Adipocyte (in vitro differentiated cells): ENCODE data around the gene MST1R.

Experiments
- DNase-seq: peaks from one replicate; pipeline ENCODE4 v3.0.0-alpha.2; 2015; ENCODE audit warnings: low read depth
- H3K27me3 ChIP-seq: replicated peaks from 2 replicates; pipeline ENCODE4 v1.7.0; 2013; ENCODE audit warnings: mild to moderate bottlenecking, low read length, moderate library complexity; ENCODE audit not compliant: control insufficient read depth, insufficient read depth
- H3K36me3 ChIP-seq: 2 replicates; pipeline ENCODE4 v1.7.0; 2013; ENCODE audit warnings: low read length, mild to moderate bottlenecking, moderate library complexity; ENCODE audit not compliant: control insufficient read depth, insufficient read depth, severe bottlenecking
- H3K4me1 ChIP-seq: 2 replicates; pipeline ENCODE4 v1.7.0; 2013; ENCODE audit warnings: mild to moderate bottlenecking, low read length, moderate library complexity; ENCODE audit not compliant: control insufficient read depth, insufficient read depth
- H3K4me3 ChIP-seq: 2 replicates; pipeline ENCODE4 v1.7.0; 2013; ENCODE audit warnings: mild to moderate bottlenecking, low read length, moderate library complexity
- H3K9ac ChIP-seq: 2 replicates; pipeline ENCODE4 v1.7.0; 2013; ENCODE audit warnings: mild to moderate bottlenecking, low read length, moderate library complexity
- H3K9me3 ChIP-seq: 2 replicates; pipeline ENCODE4 v1.7.0; 2013; ENCODE audit warnings: mild to moderate bottlenecking, low read length, moderate library complexity; ENCODE audit not compliant: control insufficient read depth

MST1R gene

GRCh38 chr3:49896345-49896744 lies 7.3 kb downstream of the MST1R start:
- Histone ChIP-seq H3K4me3 (no peak overlapping the region), H3K9ac (no peak overlapping the region), H3K4me1 (peaks cover 9% of the 10 kb centered on the region), H3K9me3 (no peaks in the 10 kb centered on the region), H3K27me3 (peaks cover 9% of the 10 kb centered on the region), H3K36me3 (no peaks in the 10 kb centered on the region)
- DNase-seq, result no peak

GRCh38 chr3:49895791-49896190 lies 7.9 kb downstream of the MST1R start:
- H3K4me3 ChIP-seq, result no peak overlapping the region

GRCh38 chr3:49889296-49889695 lies 14.4 kb downstream of the MST1R start:
- Histone ChIP-seq H3K9ac (no peak overlapping the region), H3K27me3 (peaks cover 3% of the 10 kb centered on the region), H3K4me3 (no peak overlapping the region), H3K9me3 (no peaks in the 10 kb centered on the region), H3K36me3 (no peaks in the 10 kb centered on the region), H3K4me1 (no peaks in the 10 kb centered on the region)
- DNase-seq, result no peak

More at GRCh38 chr3:49895791-49896190, 7.9 kb downstream of the MST1R start:
- Histone ChIP-seq H3K27me3 (peaks cover 9% of the 10 kb centered on the region), H3K36me3 (no peaks in the 10 kb centered on the region), H3K9me3 (no peaks in the 10 kb centered on the region), H3K4me1 (peaks cover 4% of the 10 kb centered on the region), H3K9ac (no peak overlapping the region)
- DNase-seq, result no peak

- Histone ChIP-seq H3K9me3 (no peaks in the 10 kb centered on the region), H3K36me3 (no peaks in the 10 kb centered on the region), H3K4me3 (no peak overlapping the region), H3K9ac (no peak overlapping the region), H3K4me1 (peaks cover 5% of the 10 kb centered on the region), H3K27me3 (peaks cover 10% of the 10 kb centered on the region)
- DNase-seq, result no peak
Measured at GRCh38 chr3:49886922-49887265, 16.8 kb downstream of the MST1R start.

- H3K27me3 ChIP-seq, result peaks cover 21% of the 10 kb centered on the region
- H3K4me3 ChIP-seq, result no peak overlapping the region
- no peaks in the 10 kb centered on the region for H3K9me3 ChIP-seq
- H3K4me1 ChIP-seq, result peaks cover 6% of the 10 kb centered on the region
- DNase-seq, result no peak
- no peaks in the 10 kb centered on the region for H3K36me3 ChIP-seq
- no peak overlapping the region for H3K9ac ChIP-seq
Measured at GRCh38 chr3:49883998-49884397, 19.7 kb downstream of the MST1R start.

- no peaks in the 10 kb centered on the region for H3K9me3 ChIP-seq
- no peak overlapping the region for H3K9ac ChIP-seq
- peaks cover 6% of the 10 kb centered on the region for H3K4me1 ChIP-seq
- H3K36me3 ChIP-seq, result no peaks in the 10 kb centered on the region
- DNase-seq, result peak; percentile 19
- no peak overlapping the region for H3K4me3 ChIP-seq
- peaks cover 29% of the 10 kb centered on the region for H3K27me3 ChIP-seq
Measured at GRCh38 chr3:49882166-49882565, 21.5 kb downstream of the MST1R start.

GRCh38 chr3:49880581-49881315 lies 22.9 kb downstream of the MST1R start:
- Histone ChIP-seq H3K9me3 (no peaks in the 10 kb centered on the region), H3K9ac (no peak overlapping the region), H3K4me3 (no peak overlapping the region), H3K36me3 (no peaks in the 10 kb centered on the region), H3K4me1 (peaks cover 6% of the 10 kb centered on the region), H3K27me3 (peaks cover 40% of the 10 kb centered on the region)
- no peak for DNase-seq

GRCh38 chr3:49879721-49880120 lies 24.0 kb downstream of the MST1R start:
- H3K4me1 ChIP-seq, result peaks cover 6% of the 10 kb centered on the region
- H3K9ac ChIP-seq, result no peak overlapping the region
- peaks cover 49% of the 10 kb centered on the region for H3K27me3 ChIP-seq
- H3K4me3 ChIP-seq, result no peak overlapping the region
- no peaks in the 10 kb centered on the region for H3K36me3 ChIP-seq
- no peaks in the 10 kb centered on the region for H3K9me3 ChIP-seq
- no peak for DNase-seq

GRCh38 chr3:49878686-49879085 lies 25.0 kb downstream of the MST1R start:
- H3K27me3 ChIP-seq, result peaks cover 55% of the 10 kb centered on the region
- no peak overlapping the region for H3K9ac ChIP-seq
- no peaks in the 10 kb centered on the region for H3K9me3 ChIP-seq
- H3K4me3 ChIP-seq, result no peak overlapping the region
- no peaks in the 10 kb centered on the region for H3K36me3 ChIP-seq
- no peak for DNase-seq
- peaks cover 6% of the 10 kb centered on the region for H3K4me1 ChIP-seq

- Histone ChIP-seq H3K27me3 (peaks cover 57% of the 10 kb centered on the region), H3K4me1 (peaks cover 6% of the 10 kb centered on the region), H3K36me3 (no peaks in the 10 kb centered on the region), H3K4me3 (no peak overlapping the region), H3K9me3 (no peaks in the 10 kb centered on the region), H3K9ac (no peak overlapping the region)
- DNase-seq, result no peak
Measured at GRCh38 chr3:49877716-49878115, 26.0 kb downstream of the MST1R start.

GRCh38 chr3:49876567-49876966 lies 27.1 kb downstream of the MST1R start:
- Histone ChIP-seq H3K9me3 (no peaks in the 10 kb centered on the region), H3K27me3 (peaks cover 51% of the 10 kb centered on the region), H3K36me3 (no peaks in the 10 kb centered on the region), H3K9ac (no peak overlapping the region), H3K4me3 (no peak overlapping the region), H3K4me1 (no peaks in the 10 kb centered on the region)
- no peak for DNase-seq

GRCh38 chr3:49873623-49874022 lies 30.1 kb downstream of the MST1R start:
- Histone ChIP-seq H3K9ac (no peak overlapping the region), H3K4me3 (no peak overlapping the region), H3K9me3 (no peaks in the 10 kb centered on the region)

More at GRCh38 chr3:49873623-49874022, 30.1 kb downstream of the MST1R start:
- Histone ChIP-seq H3K36me3 (no peaks in the 10 kb centered on the region), H3K4me1 (no peaks in the 10 kb centered on the region), H3K27me3 (peaks cover 57% of the 10 kb centered on the region)
- no peak for DNase-seq
